ENCODE measurements around the gene PRDM9.

- no peak for TF ChIP-seq CTCF (IDR thresholded peaks at IDR 0.05)
- TF ChIP-seq POLR2A (IDR thresholded peaks at IDR 0.05) = no peak
- no peak for TF ChIP-seq POLR2AphosphoS5 (IDR thresholded peaks at IDR 0.05; ENCODE audit: insufficient read depth in 1 of 2, low read depth in 1 of 2)
Observed at GRCh38 chr5:23483090-23483489, 24.3 kb upstream of the PRDM9 start.
